HG03442 (cell line): ENCODE data around the gene BABAM2.

Source experiments
- ATAC-seq: cut with Tn5 transposase; IDR thresholded peaks from one replicate; pipeline ENCODE4 v1.9.1; 2021; ENCODE audit warnings: mild to moderate bottlenecking, moderate library complexity; ENCODE audit not compliant: unreplicated experiment

BABAM2 gene

DNA sequence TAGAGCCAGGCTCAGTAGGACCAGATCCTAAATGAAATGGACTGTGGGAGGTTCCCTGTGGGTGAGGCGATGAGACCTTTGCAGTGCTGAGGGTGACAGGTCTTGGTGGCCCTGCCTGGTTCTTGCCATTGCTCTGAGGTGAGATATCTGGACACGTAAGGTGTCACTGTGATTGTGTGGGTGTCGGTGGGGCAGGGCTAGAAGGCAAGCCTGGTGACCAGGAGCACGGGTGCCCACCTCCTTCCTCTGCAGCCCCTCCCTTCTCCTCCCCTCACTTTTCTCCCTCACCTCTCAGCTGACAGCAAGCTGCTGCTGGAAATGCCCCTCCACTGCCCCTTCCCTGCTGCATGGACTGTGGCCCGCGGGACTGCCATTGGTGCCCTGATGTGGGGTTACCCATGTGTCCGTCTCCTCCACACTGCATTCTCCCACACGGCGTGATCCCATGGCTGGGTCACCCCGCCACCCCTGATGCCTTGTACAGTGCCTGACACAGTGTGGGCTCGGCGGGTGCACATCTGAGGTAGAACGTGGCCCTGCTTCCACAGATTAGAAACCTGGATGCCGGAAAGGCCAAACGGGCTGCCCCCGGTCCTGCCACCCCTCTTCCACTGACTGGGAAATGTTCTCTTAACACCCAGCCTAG lies 446.6 kb downstream of the BABAM2 start:
- no peak for ATAC-seq

DNA sequence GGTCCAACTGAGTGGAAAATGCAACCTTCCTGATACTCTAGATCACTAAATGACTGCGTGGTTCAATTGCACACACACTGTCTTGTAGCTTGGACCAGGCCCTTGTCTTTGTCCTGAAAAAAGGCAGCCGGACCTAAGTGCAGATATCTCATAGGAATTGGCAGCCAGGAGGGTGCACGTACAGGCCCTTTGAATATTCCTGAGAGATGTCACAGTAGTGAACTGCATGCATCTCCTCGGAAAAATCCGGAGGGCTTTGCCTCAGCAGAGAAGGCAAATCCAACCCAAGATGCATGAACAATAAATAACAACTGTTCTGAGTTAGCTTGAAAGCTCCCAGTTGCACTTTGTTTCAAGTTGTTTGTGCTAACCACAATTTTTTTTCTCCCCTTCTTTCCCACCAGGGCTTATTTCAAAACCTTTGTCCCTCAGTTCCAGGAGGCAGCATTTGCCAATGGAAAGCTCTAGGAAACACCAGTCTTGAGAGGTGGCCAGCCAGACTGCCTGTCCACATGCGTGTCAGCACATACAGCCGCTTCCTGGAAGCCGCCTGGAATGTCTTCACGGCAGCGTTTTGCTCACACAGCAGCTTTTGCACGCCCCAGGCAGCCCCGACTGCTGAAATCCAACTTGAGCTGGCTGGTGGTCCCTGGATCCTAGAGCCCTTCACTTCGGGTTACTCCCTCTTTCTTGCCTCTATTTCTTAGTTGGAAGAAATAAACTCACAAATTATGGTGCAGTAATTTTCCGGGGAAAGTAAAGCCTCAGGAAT lies 447.7 kb downstream of the BABAM2 start:
- no peak for ATAC-seq

DNA sequence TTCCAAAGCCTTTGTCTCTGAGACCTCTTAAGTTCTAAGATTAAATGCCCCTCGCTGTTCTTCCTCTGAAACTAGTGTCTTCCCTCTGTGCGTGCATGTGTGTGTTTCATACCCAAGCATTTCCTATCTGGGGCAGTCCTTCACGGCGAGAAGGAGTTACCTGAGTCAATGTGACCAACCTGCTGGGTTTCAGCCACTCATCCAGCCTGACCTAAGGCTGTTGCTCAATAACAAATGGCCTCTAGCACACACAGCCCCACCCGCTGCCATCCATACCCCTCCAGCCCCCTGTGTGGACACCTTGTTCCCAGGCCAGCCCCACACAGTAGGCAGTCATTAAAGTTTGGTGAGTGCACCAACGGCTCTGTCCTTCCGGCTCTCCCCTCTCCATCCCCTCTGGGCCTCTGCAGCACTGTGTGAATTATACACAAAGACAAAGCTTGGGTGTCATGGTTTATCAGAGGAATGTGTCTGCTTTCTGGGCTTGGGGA lies 448.3 kb downstream of the BABAM2 start:
- no peak for ATAC-seq

DNA sequence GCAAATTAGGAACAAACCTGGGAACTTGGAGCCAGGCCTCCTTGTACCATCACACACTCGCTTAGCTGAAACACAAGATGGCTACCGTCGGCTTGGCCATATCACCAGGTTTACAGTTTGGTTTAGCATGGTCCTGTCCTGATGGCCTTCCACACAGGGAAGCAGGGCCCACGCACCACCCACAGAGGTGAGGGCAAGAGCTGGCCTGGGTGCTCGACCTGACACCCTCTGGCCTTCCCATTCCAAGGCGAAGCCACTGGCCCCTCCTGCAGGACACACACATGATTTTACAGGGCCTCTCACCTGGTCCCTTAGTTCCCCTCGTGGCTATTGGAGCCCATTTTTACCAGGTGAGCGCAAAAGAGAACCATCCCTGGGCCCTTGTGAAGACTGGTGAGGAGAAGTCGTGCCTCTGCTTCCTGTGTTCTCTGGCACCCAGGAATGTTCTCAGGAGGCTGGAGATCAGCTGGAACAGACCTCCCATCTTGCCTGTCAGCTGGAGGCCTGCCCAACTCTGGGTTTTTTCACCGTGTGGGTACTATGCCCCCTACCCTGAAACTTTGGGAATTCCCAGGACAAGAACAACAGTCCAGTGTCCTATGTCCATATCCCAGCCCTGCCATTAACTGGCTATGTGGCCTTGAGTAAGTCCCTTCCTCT lies 449.1 kb downstream of the BABAM2 start:
- no peak for ATAC-seq

DNA sequence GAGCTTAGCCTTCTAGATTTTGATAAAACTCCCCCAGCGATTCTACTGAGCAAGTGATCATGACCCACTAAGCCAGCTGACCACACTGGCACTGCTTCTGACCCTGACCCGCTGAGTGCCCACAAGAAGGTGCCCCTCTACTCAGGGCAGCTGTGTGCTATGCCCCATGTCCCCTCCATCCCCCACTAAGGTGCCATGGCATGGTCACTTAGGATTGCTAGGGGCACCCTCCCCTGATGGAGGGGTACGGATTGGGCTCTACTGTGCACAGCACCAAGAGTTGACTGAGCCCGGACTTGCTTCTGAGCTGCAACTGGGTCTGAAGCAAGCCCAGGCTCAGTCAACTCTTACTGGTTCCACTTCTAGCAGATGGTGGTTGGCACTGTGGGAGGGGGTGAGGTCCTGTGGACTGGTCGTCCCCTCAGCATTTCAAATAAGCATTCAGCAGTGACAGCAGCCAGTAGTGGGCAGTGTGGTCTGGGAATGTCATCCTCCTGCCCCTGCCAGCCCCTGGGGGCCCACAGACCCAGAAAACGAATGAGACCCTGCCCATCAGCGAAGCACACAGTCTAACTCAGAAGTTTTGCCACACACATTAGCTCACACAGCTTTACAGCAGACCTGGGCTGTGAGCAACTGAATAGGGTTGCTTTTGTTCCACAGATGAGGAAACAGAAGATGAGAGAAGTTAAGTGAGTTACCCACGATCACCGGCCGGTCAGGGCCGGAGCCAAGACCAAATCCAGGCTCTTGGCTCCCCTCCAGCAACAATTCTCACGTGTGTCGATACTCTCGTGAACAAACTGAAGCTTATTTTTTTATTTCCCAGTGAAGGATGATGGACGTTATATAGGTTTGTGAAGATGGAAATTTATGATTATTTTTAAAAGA lies 450.0 kb downstream of the BABAM2 start:
- ATAC-seq, result no peak

DNA sequence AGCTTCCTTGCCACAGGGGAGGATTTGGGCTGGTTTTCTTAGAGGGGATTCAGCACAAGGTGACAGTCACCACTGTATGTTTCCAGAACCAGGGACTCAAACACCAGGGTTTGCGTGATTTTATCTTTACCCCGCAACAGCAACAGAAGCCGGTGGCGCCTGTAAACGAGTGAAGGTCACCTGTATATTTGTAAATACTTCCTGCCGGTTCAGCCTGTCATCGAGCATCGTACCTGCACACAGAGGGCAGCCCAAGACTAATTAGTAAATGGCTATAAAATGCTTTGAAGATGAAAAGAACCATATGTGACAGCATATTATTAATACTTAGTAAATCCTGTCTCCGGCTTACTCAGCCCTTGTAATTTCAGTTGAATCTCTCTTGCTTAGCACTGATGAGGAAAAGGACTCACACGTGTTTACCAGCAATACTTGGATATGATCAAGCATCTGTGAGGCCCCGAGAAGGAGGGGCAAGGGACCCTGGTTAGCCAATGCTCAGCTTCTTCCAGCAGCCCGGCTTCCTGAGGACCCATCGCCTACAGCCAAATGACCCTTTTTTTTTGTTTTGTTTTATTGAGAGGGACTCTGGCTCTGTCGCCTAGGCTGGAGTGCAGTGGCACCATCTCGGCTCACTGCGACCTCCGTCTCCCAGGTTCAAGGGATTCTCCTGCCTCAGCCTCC lies 450.8 kb downstream of the BABAM2 start:
- no peak for ATAC-seq

DNA sequence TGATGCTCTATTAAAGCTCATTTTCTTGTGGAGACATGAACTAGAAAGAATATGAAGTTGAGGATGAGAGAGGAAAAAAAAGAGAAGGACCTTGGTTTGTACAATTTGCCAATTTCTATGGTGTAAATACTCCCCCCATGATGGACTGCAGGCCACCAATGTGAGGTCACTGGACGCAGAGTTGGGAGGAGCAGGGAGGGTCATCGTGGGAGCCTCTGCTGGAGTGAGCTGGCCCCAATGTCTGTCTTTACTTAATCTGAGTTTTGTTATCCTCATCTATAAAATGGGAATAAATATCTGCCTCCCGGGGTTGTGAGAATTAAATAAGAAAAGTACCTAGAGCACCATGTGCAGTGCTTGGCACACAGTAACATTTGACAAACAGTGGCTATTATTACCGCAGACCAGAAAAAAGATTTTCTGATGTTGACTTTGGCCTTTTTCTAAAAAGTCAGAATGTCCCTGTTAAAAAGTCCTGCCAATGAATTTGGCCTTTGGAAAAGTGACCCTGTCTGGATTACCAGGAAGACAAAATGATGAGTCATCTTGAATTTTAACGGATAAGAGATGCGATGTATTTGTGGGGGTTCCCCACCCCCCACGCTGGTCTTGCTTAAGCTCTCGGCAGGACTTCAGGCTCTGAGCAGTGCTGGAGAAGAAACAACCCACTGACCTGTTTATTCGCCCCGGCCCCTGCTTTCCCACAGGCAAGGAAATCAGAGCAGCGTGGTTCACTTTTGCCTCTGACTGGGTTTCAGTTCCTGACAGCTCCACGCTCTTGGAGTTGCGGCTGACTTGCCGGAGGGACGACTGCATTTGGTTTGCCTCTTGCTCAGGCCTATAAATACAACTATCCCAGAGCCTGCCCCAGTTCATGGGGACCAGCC lies 451.8 kb downstream of the BABAM2 start:
- no peak for ATAC-seq

DNA sequence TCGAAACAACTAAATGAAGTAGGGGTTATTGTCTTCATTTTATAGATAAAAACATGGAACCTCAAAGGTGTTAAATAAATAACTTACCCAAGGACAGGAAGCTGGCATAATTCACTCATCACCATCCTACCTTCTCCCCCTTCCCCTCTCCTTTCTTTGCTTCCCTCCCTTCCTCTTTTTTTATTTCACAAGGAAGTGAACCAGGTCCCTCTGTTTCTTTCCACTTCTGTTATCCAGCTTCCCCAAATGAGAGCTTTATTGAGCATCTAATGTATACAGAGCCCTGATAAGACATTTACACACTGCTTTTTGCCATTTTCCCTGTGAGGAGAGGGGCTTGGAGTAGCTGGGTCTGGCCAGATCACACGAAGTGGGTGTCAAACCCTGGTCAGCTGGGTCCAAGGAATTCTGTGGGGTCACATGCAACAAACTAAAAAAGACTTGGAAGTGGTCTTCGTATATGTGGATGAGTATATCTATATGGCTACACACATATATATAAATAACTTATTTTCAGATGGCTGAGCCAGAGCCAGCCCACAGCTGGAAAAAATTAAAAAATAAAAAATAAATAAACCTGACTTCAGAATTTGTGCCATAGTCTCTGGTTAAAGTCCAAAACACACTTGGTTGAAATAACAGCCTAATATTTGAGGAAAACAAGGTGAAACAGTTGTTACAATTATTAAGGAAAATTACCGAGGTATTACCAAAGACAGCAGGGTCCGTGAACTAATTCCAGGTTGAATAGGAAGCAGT lies 452.8 kb downstream of the BABAM2 start:
- ATAC-seq, result no peak

DNA sequence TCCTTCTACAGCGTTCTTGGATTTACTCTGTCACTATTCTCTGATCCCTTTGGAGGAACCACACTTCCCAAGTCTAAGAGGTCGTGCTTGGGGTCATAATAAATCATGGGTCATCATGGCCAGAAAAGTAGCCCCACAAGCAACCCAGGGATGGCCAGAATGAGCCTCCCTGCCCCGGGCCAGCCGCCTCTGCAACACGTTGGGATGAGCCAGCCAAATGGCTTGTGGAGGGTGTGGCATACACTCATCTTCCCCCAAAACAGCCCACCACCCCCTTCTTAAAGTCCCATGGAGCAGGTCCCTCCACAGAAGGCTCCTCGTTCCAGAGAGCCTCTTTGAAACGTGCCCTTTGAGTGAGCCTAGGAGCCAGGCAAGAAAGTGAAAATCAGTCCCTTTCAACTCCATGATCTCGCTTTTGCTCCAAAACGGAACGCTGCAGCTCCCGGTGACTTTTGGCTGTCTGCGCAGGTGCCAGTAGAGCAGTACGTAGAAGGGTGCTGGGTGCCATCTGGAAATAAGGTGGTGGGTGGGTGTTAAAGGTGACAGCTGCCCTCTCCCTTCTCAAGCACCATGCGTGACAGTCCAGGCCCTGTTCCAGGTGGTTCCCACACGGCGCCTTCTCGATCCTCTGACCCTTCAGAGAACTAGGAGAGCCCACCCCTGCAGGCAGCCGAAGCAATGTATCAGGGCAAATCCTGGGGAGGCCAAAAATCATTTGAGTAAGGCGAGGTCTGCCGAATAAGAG lies 453.6 kb downstream of the BABAM2 start:
- ATAC-seq, result no peak

DNA sequence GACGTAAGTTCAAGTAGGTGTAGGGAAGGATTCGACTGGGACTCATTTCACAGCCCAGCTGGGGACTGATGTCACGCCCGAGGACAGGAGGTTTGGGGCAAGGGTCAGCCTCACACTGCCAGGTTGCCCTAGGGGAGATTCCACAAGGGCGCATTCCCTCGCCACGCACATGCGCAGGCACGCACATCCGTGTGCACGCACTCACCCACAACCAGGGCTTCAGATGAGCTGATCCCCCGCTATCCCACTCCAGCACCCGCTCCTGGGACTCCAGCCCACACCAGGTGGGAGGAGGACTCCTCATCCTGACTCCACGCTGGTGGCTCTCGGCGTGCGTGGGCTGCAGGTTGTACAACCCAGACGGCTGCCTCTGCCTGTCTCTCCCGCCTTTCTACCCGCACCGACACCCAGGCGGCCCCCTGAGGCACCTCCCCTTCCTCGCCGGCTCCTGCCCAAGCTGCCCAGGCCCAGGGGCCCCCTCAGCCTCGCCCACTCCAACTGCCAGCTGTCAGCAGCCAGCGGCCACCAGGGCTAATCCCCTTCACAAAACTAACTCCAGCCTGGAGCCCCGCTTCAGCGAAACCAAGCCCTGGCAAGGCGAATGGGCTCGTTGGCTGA lies 454.3 kb downstream of the BABAM2 start:
- ATAC-seq, result no peak

DNA sequence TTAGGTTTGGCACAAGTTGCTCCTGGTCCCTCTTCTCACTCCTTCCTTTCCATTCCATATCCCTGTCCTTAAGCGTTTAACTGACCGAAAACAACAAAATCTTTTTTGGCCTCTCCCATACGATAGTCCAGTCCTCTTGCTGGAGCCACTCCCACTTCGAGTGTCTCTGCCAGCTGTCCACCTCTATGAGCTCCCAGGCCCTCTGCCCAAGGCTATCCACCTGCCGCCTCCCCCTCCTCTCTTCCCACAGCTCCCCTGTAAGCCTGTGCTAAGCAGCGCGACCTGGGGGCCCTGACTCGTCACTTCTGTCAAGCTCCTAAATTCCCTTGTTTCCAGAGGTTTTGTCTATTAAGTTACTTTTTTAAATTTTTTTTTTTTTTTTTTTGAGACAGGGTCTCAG lies 455.1 kb downstream of the BABAM2 start:
- ATAC-seq, result no peak

DNA sequence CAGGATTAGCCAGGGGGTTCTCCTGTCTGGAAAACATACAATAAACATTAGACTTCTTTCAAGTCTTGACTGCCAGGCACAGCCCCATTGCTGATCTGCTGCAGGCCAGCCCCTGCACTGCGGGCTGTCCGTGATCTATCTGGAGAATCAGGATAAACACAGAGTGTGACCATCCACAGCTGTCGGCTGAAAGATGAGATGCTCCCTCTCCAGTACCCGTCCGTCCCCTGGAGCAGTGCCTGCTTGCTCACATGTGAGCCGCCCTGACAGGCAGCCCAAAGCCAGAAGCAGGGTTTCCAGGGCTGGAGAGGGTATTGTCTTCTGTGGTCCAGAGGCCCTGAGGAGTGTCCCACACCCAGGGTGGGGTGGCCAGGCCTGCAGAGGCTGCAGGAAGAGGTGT lies 456.1 kb downstream of the BABAM2 start:
- no peak for ATAC-seq

DNA sequence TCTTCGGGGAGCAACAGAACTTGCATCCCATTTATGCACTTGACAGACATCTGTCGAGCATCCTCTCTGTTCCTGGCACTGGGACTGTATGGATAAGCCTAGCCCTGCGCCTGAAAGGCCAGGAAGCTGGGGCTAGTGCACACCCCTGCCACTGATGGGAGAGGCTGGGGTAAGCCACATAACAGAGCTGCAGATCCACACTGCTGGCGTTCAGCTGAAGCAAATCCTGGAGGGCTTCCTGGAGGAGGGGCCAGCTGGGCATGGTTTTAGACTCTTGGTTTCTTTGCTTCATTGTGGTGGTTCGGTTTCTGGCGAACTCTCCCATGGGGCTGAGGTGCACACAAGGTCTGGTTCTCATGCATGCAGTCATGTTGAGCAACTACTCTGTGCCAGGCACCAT lies 456.7 kb downstream of the BABAM2 start:
- no peak for ATAC-seq

DNA sequence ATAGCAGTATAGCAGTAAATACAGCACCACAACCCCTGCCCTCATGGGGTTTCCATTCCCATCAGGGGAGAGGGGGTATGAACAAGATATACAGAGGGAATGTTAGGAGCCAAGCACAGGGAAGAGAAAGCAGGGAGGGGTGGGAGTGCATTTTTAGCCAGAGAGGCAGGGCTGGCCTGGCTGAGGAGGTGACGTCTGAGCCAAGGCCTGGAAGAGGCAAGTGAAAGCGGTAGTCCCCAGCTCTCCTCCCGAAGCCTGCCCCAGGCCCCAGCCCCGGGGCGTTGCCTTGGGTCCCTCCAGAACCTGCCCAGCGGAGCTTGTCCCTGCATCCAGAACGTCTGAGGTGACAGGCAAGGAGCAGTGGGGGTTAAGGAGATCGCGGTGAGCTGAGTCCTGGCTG lies 457.1 kb downstream of the BABAM2 start:
- no peak for ATAC-seq

DNA sequence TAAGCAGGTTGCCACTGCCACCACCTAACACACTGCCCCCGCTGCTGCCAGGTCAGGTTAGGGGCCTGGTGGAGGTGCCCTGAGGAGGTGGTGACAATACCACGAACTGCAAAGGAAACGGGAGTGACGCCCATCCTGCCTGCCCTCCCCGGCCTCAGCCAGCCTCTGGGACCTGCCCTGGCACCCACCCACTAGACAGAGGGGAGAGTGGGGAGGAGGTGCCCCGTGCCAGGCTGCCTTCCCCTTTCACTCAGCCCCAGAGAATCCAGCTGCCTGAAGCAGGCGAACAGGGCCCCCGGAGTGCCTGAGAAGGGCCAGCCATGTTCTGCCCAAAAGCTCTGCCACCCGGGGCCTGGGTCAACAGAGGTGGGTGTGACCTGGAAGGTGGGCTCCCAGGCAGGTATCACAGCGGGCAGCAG lies 457.6 kb downstream of the BABAM2 start:
- no peak for ATAC-seq

DNA sequence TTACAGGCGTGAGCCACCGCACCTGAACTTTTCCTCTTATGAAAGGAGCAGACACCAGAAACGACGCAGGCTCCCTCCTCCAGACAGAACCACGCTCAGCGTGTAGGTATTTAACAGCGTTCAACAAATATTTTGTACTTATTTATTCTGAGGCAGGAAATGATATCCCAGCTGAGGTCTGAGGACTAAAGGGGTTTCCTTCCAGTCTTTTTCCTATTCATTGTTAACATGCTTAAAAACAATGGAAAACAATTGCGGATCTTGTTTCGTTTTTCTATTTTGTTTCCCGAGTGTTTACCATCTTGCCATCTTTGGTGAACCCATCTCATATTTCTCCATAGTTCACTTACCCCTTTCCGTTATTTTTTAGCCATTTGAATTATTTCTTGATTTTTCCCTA lies 458.4 kb downstream of the BABAM2 start:
- ATAC-seq, result no peak

DNA sequence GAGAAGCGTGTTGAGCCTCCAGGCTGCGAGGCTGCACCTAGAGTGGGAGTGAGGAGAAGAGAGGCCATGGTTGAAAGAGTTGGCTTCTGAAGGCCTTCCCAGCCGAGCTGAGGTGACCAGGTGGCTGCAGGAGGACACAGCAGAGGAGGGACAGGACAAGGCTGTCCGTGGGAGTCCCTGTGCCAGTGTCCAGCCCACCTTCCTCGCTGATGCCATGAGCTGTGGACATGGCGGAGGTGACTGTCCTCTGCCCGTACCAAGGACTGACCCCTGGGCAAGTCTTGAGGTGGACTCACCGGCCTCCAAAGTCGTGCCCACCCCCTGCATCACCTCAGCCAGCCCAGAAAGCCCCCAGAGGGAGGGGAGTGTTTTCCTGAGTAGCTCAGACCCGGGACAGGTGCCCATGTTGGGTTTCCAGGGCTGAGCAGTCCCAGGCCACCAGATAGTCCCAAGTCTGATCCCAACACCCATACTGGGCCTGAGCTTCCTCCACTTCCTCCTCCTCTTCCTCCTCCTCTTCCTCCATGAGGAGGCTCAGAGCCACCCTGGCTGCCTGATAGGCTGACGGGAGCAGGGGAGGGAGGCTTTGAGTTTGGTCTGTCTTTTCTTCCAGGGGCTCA lies 459.1 kb downstream of the BABAM2 start:
- ATAC-seq, result no peak
